ENCODE measurements around the gene ANO8.

Gene ANO8

DNA sequence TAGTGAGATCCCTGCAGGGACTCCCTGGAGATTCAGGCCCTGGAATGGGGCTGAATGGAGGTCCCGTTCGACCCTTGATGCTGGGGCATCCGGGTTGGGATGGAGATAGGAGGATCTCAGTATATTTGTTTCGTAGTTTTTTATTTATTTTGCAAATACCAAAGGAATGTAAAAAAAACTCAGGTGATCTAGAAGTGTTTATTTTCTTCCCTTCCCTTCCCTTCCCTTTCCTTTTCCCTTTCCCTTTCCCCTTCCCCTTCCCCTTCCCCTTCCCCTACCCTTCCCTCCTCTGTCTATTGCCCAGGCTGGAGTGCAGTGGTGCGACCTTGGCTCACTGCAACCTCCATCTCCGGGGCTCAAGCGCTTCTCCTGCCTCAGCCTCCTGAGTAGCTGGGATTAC, 7.2 kb upstream of the ANO8 start:
- Histone ChIP-seq H2AFZ (ENCODE audit: low read depth, low read length, severe bottlenecking) (no peak overlapping the region), H3K9me3 (ENCODE audit: insufficient read depth, low read length) (no peaks in the 10 kb centered on the region), H3K36me3 (ENCODE audit: low read length) (0 out of 2 replicates have a peak, but pooled peaks cover 4% of the 10 kb centered on the region), H3F3A (ENCODE audit: insufficient read depth) (peaks cover 8% of the 10 kb centered on the region), H3K27me3 (ENCODE audit: low read length) (no peaks in the 10 kb centered on the region), H4K20me1 (ENCODE audit: low read depth, low read length) (no peaks in the 10 kb centered on the region), H3K4me2 (ENCODE audit: low read depth, low read length, poor library complexity, severe bottlenecking) (no peak overlapping the region), H3K9me2 (replicated peaks; ENCODE audit: insufficient read depth, low read length) (no peaks in the 10 kb centered on the region), H3K9ac (ENCODE audit: low read length) (no peak overlapping the region), H3K79me2 (ENCODE audit: insufficient read depth, low read length) (peaks cover 10% of the 10 kb centered on the region; the same call in 1 of the 2 replicates), H3K27ac (ENCODE audit: low read depth, low read length) (no peak overlapping the region), H3K4me3 (ENCODE audit: insufficient read depth, low read length, poor library complexity, severe bottlenecking) (no peak overlapping the region)
- no peak for TF ChIP-seq EZH2phosphoT487 (conservative IDR thresholded peaks at IDR 0.05; ENCODE audit: low read length)
- no peak for TF ChIP-seq CTCF (IDR thresholded peaks at IDR 0.05; ENCODE audit: insufficient read depth, low read length, poor library complexity, severe bottlenecking)

DNA sequence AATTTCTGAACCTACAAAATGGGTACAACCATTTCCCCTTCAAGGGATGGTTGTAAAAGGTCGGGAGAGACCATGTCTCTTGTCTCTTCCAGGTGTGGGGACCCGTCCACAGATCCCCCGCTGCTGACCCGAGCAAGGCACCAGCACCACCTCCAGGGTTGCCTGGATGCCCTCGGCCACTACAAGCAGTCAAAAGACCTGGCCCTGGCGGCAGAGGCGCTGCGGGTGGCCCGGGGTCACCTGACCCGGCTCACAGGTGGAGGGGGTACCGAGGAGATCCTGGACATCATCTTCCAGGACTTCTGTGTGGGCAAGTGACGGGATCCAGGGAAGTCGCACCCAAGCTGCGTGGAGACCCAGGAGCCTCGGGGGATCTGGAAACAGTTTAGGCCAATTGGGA, 6.7 kb upstream of the ANO8 start:
- Histone ChIP-seq H3K4me3 (ENCODE audit: insufficient read depth, low read length, poor library complexity, severe bottlenecking) (no peak overlapping the region), H4K20me1 (ENCODE audit: low read depth, low read length) (no peaks in the 10 kb centered on the region), H3K9ac (ENCODE audit: low read length) (no peak overlapping the region), H3K27me3 (ENCODE audit: low read length) (no peaks in the 10 kb centered on the region), H3F3A (ENCODE audit: insufficient read depth) (peaks cover 8% of the 10 kb centered on the region), H3K27ac (ENCODE audit: low read depth, low read length) (no peak overlapping the region), H3K4me2 (ENCODE audit: low read depth, low read length, poor library complexity, severe bottlenecking) (no peak overlapping the region), H2AFZ (ENCODE audit: low read depth, low read length, severe bottlenecking) (no peak overlapping the region), H3K79me2 (ENCODE audit: insufficient read depth, low read length) (peaks cover 14% of the 10 kb centered on the region; the same call in 1 of the 2 replicates), H3K36me3 (ENCODE audit: low read length) (0 out of 2 replicates have a peak, but pooled peaks cover 4% of the 10 kb centered on the region), H3K9me2 (replicated peaks; ENCODE audit: insufficient read depth, low read length) (no peaks in the 10 kb centered on the region), H3K9me3 (ENCODE audit: insufficient read depth, low read length) (no peaks in the 10 kb centered on the region)
- TF ChIP-seq EZH2phosphoT487 (conservative IDR thresholded peaks at IDR 0.05; ENCODE audit: low read length) (no peak), CTCF (IDR thresholded peaks at IDR 0.05; ENCODE audit: insufficient read depth, low read length, poor library complexity, severe bottlenecking) (no peak)

DNA sequence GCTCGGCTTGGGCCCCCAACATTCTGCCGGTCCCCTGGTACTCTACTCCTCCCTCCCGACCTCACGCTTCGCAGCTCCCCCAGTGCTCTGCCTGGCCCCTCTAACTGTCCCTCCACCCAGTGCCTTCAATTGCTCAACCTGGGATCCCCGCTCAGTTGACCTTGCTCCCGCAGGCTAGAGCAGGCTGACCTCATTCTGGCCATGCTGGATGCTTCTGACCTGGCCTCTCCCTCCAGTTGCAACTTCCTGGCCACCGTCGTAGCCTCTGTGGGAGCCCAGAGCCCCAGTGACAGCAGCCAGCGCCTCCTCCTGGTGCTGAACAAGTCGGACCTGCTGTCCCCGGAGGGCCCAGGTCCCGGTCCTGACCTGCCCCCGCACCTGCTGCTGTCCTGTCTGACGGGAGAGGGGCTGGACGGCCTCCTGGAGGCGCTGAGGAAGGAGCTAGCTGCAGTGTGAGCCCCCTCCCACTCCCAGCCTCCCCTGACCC, 6.3 kb upstream of the ANO8 start:
- Histone ChIP-seq H2AFZ (ENCODE audit: low read depth, low read length, severe bottlenecking) (no peak overlapping the region), H3K4me3 (ENCODE audit: insufficient read depth, low read length, poor library complexity, severe bottlenecking) (no peak overlapping the region), H3K27ac (ENCODE audit: low read depth, low read length) (no peak overlapping the region), H3K9me2 (replicated peaks; ENCODE audit: insufficient read depth, low read length) (no peaks in the 10 kb centered on the region), H4K20me1 (ENCODE audit: low read depth, low read length) (no peaks in the 10 kb centered on the region), H3K36me3 (ENCODE audit: low read length) (0 out of 2 replicates have a peak, but pooled peaks cover 4% of the 10 kb centered on the region), H3K9ac (ENCODE audit: low read length) (no peak overlapping the region), H3K9me3 (ENCODE audit: insufficient read depth, low read length) (no peaks in the 10 kb centered on the region), H3F3A (ENCODE audit: insufficient read depth) (peaks cover 8% of the 10 kb centered on the region), H3K79me2 (ENCODE audit: insufficient read depth, low read length) (peaks cover 14% of the 10 kb centered on the region; the same call in 1 of the 2 replicates), H3K27me3 (ENCODE audit: low read length) (no peaks in the 10 kb centered on the region), H3K4me2 (ENCODE audit: low read depth, low read length, poor library complexity, severe bottlenecking) (no peak overlapping the region)
- no peak for TF ChIP-seq EZH2phosphoT487 (conservative IDR thresholded peaks at IDR 0.05; ENCODE audit: low read length)
- TF ChIP-seq CTCF (IDR thresholded peaks at IDR 0.05; ENCODE audit: insufficient read depth, low read length, poor library complexity, severe bottlenecking): no peak

Measured in SU-DHL-6 (cell line).